Measurements from ENCODE around the gene SRBD1.

DNA sequence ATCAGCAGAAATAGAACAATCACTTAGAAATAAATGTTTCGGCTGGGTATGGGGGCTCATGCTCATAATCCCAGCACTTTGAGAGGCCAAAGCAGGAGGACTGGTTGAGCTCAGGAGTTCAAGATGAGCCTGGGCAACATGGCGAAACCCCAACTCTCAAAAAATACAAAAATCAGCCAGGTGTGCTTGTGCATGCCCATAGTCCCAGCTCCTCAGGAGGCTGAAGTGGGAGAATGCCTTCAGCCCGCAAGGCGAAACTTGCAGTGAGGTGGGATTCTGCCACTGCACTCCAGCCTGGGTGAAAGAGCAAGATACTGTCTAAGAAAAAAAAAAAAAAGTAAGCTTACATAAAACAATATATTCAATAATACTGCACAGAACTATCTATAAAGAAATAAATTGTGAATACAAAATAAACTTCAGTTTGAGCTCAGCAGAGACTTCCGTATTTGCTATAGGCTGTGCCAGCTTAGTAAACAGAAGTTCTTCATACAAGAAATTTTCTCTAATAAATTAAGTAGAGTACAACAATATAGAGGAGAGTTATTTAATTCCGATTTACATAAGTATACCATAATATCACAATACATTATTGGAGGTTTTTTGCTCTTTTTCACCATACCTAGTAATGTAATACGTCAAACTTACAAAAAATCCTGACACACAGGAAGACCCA is 43.6 kb downstream of the SRBD1 start:
- TF ChIP-seq, protein P1, sequence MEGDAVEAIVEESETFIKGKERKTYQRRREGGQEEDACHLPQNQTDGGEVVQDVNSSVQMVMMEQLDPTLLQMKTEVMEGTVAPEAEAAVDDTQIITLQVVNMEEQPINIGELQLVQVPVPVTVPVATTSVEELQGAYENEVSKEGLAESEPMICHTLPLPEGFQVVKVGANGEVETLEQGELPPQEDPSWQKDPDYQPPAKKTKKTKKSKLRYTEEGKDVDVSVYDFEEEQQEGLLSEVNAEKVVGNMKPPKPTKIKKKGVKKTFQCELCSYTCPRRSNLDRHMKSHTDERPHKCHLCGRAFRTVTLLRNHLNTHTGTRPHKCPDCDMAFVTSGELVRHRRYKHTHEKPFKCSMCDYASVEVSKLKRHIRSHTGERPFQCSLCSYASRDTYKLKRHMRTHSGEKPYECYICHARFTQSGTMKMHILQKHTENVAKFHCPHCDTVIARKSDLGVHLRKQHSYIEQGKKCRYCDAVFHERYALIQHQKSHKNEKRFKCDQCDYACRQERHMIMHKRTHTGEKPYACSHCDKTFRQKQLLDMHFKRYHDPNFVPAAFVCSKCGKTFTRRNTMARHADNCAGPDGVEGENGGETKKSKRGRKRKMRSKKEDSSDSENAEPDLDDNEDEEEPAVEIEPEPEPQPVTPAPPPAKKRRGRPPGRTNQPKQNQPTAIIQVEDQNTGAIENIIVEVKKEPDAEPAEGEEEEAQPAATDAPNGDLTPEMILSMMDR (IDR thresholded peaks at IDR 0.05) = no peak
- TF ChIP-seq POLR2A (IDR thresholded peaks at IDR 0.05) = no peak
- TF ChIP-seq POLR2AphosphoS5 (IDR thresholded peaks at IDR 0.05) = no peak

Measured in stomach (tissue), 4 donors.